Activated CD8-positive, alpha-beta memory T cell treated with anti-CD3 and anti-CD28 coated beads for 4 hours (primary cell): ENCODE data around the gene GRID2.

Experiments
- DNase-seq, 2 donors: peaks; one replicate each; pipeline ENCODE4 v3.0.0-alpha.2; 2020; ENCODE audit warnings: low read depth in 2 of 2

Gene GRID2

GRCh38 chr4:93407493-93408275, 1103.9 kb downstream of the GRID2 start:
- no peak for DNase-seq

- no peak for DNase-seq
Observed at GRCh38 chr4:93409035-93409434, 1105.3 kb downstream of the GRID2 start.

GRCh38 chr4:93414041-93414550, 1110.3 kb downstream of the GRID2 start:
- DNase-seq, result no peak

DNA sequence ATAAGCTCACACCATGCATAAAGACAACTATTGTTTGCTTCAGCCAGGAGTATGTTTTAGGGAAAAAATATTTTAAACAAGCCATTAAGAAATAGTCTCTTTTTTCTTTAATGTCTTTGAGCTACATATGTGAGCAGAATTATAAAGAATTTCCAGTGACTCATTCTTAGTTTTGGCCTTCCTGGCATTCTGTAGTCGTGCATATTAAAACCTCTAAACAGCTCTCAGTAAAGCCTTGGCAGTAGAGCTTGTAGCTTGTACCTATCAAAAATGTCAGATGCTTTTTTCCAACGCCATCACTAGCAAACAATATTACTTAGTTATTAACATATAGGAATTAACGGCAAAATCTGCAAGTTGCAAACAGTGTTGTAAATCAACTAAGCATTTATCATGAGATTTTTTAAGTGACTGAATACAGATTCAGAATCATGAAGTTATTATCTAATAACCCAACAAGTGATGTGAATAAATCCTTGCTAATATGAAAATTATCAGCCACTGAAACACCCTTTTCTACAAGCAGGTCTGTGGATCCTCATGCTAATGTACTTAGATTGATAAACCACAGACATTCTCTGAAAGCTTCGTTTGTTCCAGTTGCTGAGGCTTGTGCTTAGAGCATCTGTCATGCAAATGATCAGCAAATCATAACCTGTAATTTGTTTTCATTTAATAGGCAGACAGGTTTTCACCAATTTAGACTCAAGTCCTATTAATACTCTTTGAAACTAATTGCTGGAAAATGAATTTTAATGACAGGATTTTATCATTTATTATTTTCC, 1112.8 kb downstream of the GRID2 start:
- no peak for DNase-seq

DNA sequence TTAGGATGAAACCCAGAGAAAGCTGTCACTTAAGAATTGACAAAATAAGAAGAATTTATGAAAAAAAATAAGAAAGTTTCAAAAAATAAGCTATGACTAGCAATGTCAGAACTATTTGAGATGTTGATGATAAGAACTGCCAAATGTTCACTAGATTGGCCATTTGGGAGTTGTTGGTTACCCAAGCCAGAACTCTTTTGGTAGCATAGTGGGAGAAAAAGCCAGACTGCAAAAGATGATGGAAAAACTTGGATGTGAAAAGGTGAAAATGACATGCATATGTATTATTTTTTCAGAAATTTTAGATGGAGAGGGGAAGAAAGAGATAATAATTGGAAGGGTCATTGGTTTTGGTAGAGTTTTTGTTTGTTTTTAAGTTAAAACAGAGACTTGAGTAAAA, 1127.6 kb downstream of the GRID2 start:
- DNase-seq, result no peak

- no peak for DNase-seq
Observed at GRCh38 chr4:93433840-93434239, 1130.1 kb downstream of the GRID2 start.

- no peak for DNase-seq
Observed at GRCh38 chr4:93436000-93436626, 1132.3 kb downstream of the GRID2 start.

DNA sequence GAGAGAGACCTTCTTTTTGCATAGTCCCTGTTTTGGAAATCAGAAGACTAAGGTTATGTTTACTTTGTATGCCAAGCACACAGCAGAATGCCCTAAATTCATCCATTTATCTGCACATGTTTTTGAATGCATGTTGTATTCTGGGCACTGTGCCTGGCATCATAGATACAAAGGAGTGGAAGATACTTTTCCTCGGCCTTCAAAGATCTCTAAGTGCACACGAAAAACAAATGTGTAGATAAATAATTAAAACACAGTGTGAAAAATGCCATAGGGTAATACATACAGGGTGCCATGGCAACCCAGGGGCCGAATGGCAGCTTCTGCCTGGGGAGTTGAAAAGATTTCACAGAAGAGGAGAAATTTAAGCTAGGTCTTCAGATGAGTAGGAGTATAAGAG, 1134.2 kb downstream of the GRID2 start:
- no peak for DNase-seq

GRCh38 chr4:93444860-93445259, 1141.1 kb downstream of the GRID2 start:
- no peak for DNase-seq

- DNase-seq, result no peak
Observed at GRCh38 chr4:93446038-93446437, 1142.3 kb downstream of the GRID2 start.

DNA sequence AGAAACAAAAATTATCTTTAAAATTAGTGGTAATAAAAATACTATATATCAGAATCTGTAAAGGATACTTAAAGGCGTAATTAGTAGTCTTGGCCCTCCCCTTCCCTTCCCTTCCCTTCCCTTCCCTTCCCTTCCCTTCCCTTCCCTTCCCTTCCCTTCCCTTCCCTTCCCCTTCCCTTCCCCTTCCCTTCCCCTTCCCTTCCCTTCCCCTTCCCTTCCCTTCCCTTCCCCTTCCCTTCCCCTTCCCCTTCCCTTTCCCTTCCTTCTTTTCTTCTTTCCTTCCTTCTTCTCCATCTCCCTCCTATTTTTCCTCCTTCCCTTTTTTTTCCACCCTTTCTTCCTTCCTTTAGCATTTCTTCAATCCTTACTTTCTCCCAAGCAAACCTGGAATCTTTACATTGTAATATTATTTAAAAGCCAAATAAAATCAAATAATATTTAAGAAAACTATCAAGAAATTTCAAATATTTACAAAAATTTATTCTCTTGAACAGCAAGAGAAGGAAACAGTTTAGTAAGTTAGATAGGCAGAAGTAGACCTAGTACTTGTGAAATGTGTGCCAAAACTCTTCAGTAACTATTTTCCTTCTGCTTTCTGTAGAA, 1145.0 kb downstream of the GRID2 start:
- DNase-seq, result no peak

DNA sequence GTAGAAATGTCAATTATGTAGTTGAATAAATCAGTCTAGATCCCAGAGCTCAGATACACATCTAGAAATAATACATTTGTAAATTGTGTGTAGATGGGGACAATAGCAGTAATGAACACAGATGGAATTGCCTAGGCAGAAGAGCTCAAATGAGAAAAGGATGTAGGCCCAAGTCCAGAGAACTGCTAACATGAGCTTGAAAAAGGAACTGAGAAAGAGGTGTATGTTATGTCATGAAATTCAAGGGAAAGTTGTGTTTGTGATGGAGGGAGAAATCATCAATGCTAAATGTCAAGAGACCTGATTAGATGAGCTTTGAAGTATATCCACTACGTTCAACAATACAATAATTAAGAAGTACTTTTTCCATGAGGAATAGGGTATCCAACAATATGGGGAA, 1148.2 kb downstream of the GRID2 start:
- no peak for DNase-seq

GRCh38 chr4:93461541-93461940, 1157.8 kb downstream of the GRID2 start:
- DNase-seq, result no peak

DNA sequence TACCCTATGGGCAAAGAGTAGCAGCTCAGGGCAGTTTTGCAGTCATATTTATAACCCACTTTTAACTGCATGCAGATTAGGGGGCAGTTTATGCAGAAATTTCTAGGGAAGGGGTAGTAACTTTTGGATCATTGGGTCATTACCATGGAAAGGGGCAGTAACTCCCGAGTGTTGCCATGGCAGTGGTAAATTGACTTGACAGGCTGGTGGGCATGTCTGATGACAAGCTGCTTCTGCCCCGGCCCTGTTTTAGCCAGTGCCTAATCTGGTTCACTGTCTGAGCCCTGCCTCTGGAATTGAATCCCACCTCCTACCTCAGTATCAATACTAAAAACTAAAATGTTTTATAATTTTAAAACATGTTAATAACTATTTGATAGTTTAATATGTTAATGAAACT, 1162.7 kb downstream of the GRID2 start:
- no peak for DNase-seq

- DNase-seq, result no peak
Observed at GRCh38 chr4:93467484-93468155, 1163.9 kb downstream of the GRID2 start.

DNA sequence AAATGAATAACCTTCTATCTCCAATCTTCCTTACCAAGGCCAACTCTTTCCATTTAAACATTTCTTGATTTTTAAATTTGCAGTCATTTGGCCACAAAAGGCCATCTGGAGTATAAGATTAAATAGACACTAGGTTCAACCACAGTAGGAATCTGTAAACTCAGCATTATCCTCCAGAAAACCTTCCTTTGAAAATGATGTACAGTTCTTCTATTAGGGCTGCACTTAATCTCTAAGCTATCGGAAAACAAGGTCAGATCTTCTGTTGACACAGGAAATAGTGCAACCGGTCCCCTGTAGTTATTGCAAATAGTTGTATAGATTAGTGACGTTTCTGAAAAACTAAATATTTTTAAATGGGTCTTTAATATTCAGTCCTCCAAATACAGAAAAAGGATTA, 1165.8 kb downstream of the GRID2 start:
- DNase-seq, result no peak

DNA sequence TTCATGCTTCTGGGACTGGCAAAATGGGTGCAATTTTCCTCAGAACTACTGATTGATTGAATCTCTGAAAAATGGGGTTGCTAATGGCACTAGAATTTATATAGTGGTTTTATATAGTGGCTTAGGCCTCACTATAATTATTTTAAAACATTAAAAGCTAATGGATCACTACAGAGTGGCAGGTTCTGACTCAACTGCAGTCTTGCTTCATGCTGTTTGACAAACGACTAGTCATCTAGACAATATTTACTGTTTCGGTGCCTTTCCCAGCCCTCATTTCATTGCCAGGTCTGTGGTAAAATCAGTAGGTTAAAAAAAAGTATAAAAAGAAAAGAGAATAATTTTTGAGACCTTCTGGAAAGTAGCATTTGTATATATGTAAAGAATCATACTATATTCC, 1172.0 kb downstream of the GRID2 start:
- no peak for DNase-seq

DNA sequence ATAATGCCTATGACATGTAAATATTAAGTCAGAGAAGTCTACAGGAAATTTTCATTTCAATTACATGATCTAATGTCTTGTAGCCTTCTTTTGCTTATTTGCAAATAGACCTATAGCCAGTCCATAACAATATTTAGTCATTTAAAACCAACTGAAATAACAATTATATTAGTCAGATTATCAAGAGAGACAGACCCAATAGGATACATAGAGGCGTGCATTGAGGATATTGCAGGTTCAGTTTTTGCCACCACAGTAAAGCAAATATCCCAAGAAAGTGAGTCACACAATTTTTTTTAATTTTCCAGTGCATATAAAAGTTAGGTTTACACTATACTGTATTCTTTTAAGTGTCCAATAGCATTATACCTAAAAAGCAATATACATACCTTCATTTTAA, 1175.0 kb downstream of the GRID2 start:
- no peak for DNase-seq

- DNase-seq, result no peak
Observed at GRCh38 chr4:93480452-93480851, 1176.7 kb downstream of the GRID2 start.

DNA sequence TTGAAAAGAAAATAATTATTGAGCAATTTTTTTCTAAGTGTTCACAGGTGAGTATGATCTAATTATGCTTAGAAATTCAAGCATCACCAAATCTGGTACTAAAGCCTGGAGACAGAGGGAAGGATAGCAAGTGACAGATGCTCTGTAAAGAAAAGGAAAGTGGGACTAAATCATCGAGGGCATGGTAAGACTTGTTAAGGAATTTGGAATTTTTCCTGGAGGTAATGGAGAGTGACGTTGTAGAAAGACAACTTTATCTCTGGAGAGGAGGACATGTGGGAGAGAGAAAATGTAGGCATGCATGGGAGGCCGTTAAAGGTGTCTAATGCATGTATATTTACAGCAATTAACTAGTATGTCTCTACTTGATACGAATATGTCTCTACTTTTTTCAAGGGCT, 1191.6 kb downstream of the GRID2 start:
- no peak for DNase-seq

DNA sequence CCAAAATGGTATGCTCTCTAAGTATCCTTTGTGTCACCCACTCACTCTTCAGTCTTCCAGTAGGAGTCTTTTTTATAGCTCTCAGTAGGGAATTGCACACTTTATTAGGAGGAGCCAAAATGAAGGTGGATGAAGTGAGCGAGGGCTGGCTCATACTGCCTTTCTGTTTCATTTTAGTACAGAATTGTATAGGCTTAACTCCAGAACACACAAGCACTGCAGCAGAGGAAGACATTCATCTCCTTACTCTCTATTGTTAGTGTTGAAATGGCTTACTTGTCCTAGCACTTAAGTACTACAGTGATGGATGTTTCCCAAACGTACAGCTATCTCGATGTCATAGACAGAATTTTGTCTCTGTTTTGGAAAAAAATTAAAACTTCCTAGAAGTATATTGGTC, 1197.5 kb downstream of the GRID2 start:
- no peak for DNase-seq

DNA sequence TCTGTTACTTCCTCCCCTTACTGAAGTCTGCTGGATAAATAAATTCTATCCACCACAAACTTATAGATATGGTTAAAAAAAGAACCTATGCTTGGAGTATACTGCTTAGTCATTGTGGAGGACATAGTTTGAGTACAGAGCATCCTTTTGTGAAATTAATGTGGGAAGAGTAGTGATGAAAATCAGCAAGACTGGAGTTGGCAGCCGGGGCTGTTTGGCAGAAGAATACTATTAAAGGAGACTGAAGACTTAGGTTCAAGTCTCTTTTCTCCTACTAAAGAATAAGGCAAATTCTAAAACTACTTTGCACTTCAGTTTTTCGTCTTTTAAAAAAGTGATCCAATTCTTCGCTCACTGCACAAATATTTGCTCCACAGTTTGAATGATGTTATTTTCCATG, 1198.2 kb downstream of the GRID2 start:
- DNase-seq, result no peak
